Measurements from ENCODE around the gene BANK1. TPM values are rescaled to one million over a fixed set of nuclear protein-coding genes. Genes with fewer than 3 reads are reported as not detected.
"Not testable (repeated sequence)": the region's sequence is repeated elsewhere in the genome, so short reads cannot be mapped to it uniquely, and the experiment has no call there.

Gene BANK1
- polyA plus RNA-seq, 1 experiment, result 0.40 TPM

GRCh38 chr4:101885574-101885973, 95.0 kb downstream of the BANK1 start:
- H3K36me3 ChIP-seq (ENCODE audit: control insufficient read depth, insufficient read depth, low read length), result no peaks in the 10 kb centered on the region
- ChIA-PET CTCF (no interaction called here), POLR2A (no interaction called here)
- H3K4me3 ChIP-seq (ENCODE audit: low read depth, low read length), result no peak overlapping the region
- TF ChIP-seq, protein P1, sequence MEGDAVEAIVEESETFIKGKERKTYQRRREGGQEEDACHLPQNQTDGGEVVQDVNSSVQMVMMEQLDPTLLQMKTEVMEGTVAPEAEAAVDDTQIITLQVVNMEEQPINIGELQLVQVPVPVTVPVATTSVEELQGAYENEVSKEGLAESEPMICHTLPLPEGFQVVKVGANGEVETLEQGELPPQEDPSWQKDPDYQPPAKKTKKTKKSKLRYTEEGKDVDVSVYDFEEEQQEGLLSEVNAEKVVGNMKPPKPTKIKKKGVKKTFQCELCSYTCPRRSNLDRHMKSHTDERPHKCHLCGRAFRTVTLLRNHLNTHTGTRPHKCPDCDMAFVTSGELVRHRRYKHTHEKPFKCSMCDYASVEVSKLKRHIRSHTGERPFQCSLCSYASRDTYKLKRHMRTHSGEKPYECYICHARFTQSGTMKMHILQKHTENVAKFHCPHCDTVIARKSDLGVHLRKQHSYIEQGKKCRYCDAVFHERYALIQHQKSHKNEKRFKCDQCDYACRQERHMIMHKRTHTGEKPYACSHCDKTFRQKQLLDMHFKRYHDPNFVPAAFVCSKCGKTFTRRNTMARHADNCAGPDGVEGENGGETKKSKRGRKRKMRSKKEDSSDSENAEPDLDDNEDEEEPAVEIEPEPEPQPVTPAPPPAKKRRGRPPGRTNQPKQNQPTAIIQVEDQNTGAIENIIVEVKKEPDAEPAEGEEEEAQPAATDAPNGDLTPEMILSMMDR (IDR thresholded peaks at IDR 0.05; ENCODE audit: insufficient read depth, low read depth, low read length), result no peak
- no peaks in the 10 kb centered on the region for H3K27me3 ChIP-seq (ENCODE audit: control insufficient read depth, insufficient read depth, low read length)
- DNase-seq (ENCODE audit: low read depth), result no peak

- DNase-seq (ENCODE audit: low read depth), result no peak
- no peaks in the 10 kb centered on the region for H3K36me3 ChIP-seq (ENCODE audit: control insufficient read depth, insufficient read depth, low read length)
- TF ChIP-seq, protein P1 (IDR thresholded peaks at IDR 0.05; ENCODE audit: insufficient read depth, low read depth, low read length), result no peak
- H3K27me3 ChIP-seq (ENCODE audit: control insufficient read depth, insufficient read depth, low read length), result no peaks in the 10 kb centered on the region
- no peak overlapping the region for H3K4me3 ChIP-seq (ENCODE audit: low read depth, low read length)
- ChIA-PET POLR2A (no interaction called here), CTCF (no interaction called here)
These were observed 96.3 kb downstream of the BANK1 start for GRCh38 chr4:101886826-101887225.

DNA sequence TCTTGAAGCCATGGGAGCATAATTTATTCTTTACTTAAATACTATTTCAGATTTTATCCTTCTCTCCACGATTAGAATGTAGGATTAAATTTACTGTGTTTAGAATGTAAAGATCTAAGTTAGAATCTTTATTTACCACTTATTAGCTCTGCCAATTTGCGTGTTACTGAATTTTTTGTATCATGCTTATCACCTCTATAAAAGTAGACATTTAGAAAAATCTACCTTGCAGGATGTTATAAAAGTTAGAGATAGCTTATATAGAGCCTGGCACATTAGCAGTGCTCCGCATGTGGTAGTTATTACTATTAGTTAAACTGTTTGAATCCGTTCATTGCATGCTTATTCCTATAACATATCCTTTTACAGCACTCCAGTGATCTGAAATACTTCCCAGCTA, 97.9 kb downstream of the BANK1 start:
- DNase-seq (ENCODE audit: low read depth), result no peak
- Histone ChIP-seq H3K36me3 (ENCODE audit: control insufficient read depth, insufficient read depth, low read length) (no peaks in the 10 kb centered on the region), H3K4me3 (ENCODE audit: low read depth, low read length) (no peak overlapping the region), H3K27me3 (ENCODE audit: control insufficient read depth, insufficient read depth, low read length) (no peaks in the 10 kb centered on the region)
- ChIA-PET CTCF (no interaction called here), POLR2A (no interaction called here)
- TF ChIP-seq, protein P1 (IDR thresholded peaks at IDR 0.05; ENCODE audit: insufficient read depth, low read depth, low read length), result no peak

- H3K36me3 ChIP-seq (ENCODE audit: control insufficient read depth, insufficient read depth, low read length); POLR2A ChIA-PET; H3K4me3 ChIP-seq (ENCODE audit: low read depth, low read length); DNase-seq (ENCODE audit: low read depth); H3K27me3 ChIP-seq (ENCODE audit: control insufficient read depth, insufficient read depth, low read length); CTCF ChIA-PET: not testable (repeated sequence)
These were observed 115.0 kb downstream of the BANK1 start for GRCh38 chr4:101905527-101905926.

DNA sequence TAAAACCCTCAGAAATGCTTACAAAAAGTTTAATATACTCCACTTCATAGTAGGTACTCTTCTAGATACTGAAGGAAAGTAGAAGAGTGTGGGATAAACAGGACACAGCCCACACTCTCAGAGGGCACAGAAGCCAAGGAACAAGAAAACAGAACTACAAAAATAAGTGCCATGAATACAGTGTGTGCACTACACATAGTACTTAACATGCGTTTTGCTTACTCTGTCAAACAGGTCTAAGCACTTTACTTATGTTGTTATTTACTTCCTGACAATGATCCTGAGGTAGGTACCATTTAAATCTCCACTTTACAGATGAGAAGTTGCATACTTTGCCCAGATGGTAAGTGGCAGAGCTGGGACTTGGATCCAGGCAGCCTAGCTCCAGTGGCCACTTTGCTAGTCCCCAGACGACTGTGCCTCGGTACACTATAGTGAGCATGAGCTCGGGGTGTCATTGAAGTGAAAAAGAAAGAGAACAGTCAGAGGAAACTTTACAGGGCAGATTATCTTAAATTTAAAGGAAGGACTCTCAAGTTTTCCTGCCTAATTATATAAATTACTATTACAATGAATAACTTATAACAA, 120.3 kb downstream of the BANK1 start:
- no peak overlapping the region for H3K4me3 ChIP-seq (ENCODE audit: low read depth, low read length)
- ChIA-PET CTCF (no interaction called here), POLR2A (interaction anchor here (0.6 kb wide), 1 partner anchor 86 kb away, joined by 13 read pairs; no protein-coding TSS in a partner anchor)
- TF ChIP-seq, protein P1 (IDR thresholded peaks at IDR 0.05; ENCODE audit: insufficient read depth, low read depth, low read length), result no peak
- no peaks in the 10 kb centered on the region for H3K27me3 ChIP-seq (ENCODE audit: control insufficient read depth, insufficient read depth, low read length)
- no peaks in the 10 kb centered on the region for H3K36me3 ChIP-seq (ENCODE audit: control insufficient read depth, insufficient read depth, low read length)
- DNase-seq (ENCODE audit: low read depth), result no peak

GRCh38 chr4:101911616-101912015, 121.1 kb downstream of the BANK1 start:
- DNase-seq (ENCODE audit: low read depth), result no peak
- CTCF ChIA-PET, result no interaction called here
- TF ChIP-seq, protein P1 (IDR thresholded peaks at IDR 0.05; ENCODE audit: insufficient read depth, low read depth, low read length), result no peak
- POLR2A ChIA-PET, result interaction anchor here (0.6 kb wide), 1 partner anchor 87 kb away, joined by 13 read pairs; no protein-coding TSS in a partner anchor
- Histone ChIP-seq H3K36me3 (ENCODE audit: control insufficient read depth, insufficient read depth, low read length) (no peaks in the 10 kb centered on the region), H3K27me3 (ENCODE audit: control insufficient read depth, insufficient read depth, low read length) (no peaks in the 10 kb centered on the region), H3K4me3 (ENCODE audit: low read depth, low read length) (no peak overlapping the region)
